GM23338 (cell line): ENCODE data around the gene SNTB2. TPM values are rescaled to one million over a fixed set of nuclear protein-coding genes. Genes with fewer than 3 reads are reported as not detected.

Source experiments
- ATAC-seq: fragments of 200-7000 bp; cut with Tn5 transposase; 3 replicates; pipeline ENCODE4 v1.9.1; 2020
- DNase-seq: peaks from one replicate; pipeline ENCODE4 v3.0.0-alpha.2; 2015; ENCODE audit warnings: low spot score
- H2AFZ ChIP-seq: fragments of 200-600 bp; sonication (generic); 2 replicates; pipeline ENCODE4 v1.8.0; 2016; ENCODE audit warnings: antibody characterized with exemption, mild to moderate bottlenecking, moderate library complexity
- H3F3A ChIP-seq: fragments of 200-600 bp; sonication (generic); replicated peaks from 2 replicates; pipeline ENCODE4 v1.8.0; 2017; ENCODE audit warnings: antibody characterized with exemption, mixed run types, low read depth
- H3K27ac ChIP-seq: fragments of 200-600 bp; sonication (generic); 2 replicates; pipeline ENCODE4 v1.6.1; 2016; ENCODE audit warnings: low read depth
- H3K27me3 ChIP-seq: fragments of 200-600 bp; sonication (generic); 2 replicates; pipeline ENCODE4 v1.8.0; 2016; ENCODE audit warnings: mild to moderate bottlenecking, mixed run types, moderate library complexity; ENCODE audit not compliant: insufficient read depth
- H3K36me3 ChIP-seq: fragments of 200-600 bp; sonication (generic); 2 replicates; pipeline ENCODE4 v1.8.0; 2016; ENCODE audit warnings: mild to moderate bottlenecking; ENCODE audit not compliant: insufficient read depth
- H3K4me1 ChIP-seq: fragments of 200-600 bp; sonication (generic); 2 replicates; pipeline ENCODE4 v1.8.0; 2016; ENCODE audit warnings: mild to moderate bottlenecking, moderate library complexity; ENCODE audit not compliant: insufficient read depth
- H3K4me2 ChIP-seq: fragments of 200-600 bp; sonication (generic); 2 replicates; pipeline ENCODE4 v1.7.1; 2017; ENCODE audit warnings: mixed run types
- H3K4me3 ChIP-seq: fragments of 200-600 bp; sonication (generic); 2 replicates; pipeline ENCODE4 v1.6.1; 2016; ENCODE audit warnings: mixed run types
- H3K79me2 ChIP-seq: fragments of 200-600 bp; sonication (generic); replicated peaks from 2 replicates; pipeline ENCODE4 v1.8.0; 2017; ENCODE audit warnings: mild to moderate bottlenecking; ENCODE audit not compliant: insufficient read depth
- H3K9me2 ChIP-seq: fragments of 200-600 bp; sonication (generic); 2 replicates; pipeline ENCODE4 v1.8.0; 2017; ENCODE audit not compliant: insufficient read depth
- H4K20me1 ChIP-seq: fragments of 200-600 bp; sonication (generic); replicated peaks from 2 replicates; pipeline ENCODE4 v1.8.0; 2017; ENCODE audit warnings: mild to moderate bottlenecking; ENCODE audit not compliant: insufficient read depth
- H3K27ac Mint-ChIP-seq: 2 replicates; pipeline ENCODE4 v1.8.0; 2020; ENCODE audit warnings: inconsistent platforms, mild to moderate bottlenecking, moderate library complexity, mixed read lengths
- H3K27me3 Mint-ChIP-seq: 3 replicates; pipeline ENCODE4 v1.8.0; 2022; ENCODE audit warnings: low read depth, mild to moderate bottlenecking, moderate library complexity, mixed read lengths, inconsistent platforms; ENCODE audit not compliant: insufficient read depth, poor library complexity
- H3K36me3 Mint-ChIP-seq: 3 replicates; pipeline ENCODE4 v1.8.0; 2021; ENCODE audit warnings: low read depth, mild to moderate bottlenecking, inconsistent platforms, moderate library complexity, mixed read lengths
- H3K4me1 Mint-ChIP-seq: 3 replicates; pipeline ENCODE4 v1.8.0; 2020; ENCODE audit warnings: mild to moderate bottlenecking, inconsistent platforms, mixed read lengths
- H3K4me3 Mint-ChIP-seq: 3 replicates; pipeline ENCODE4 v1.8.0; 2021; ENCODE audit warnings: moderate library complexity, mild to moderate bottlenecking, inconsistent platforms, mixed read lengths
- H3K9me3 Mint-ChIP-seq: 3 replicates; pipeline ENCODE4 v1.8.0; 2020; ENCODE audit warnings: moderate library complexity, mild to moderate bottlenecking, inconsistent platforms, mixed read lengths
- CREB1 ChIP-seq: fragments of 250-450 bp; sonication (Bioruptor Pico); IDR thresholded peaks from 2 replicates; pipeline ENCODE4 v1.5.0; 2020; ENCODE audit warnings: low read depth, mild to moderate bottlenecking, moderate library complexity
- ETS1 ChIP-seq: IDR thresholded peaks from 2 replicates; pipeline ENCODE4 v1.6.1; 2016; ENCODE audit warnings: antibody characterized with exemption
- EZH2phosphoT487 ChIP-seq: fragments of 200-600 bp; sonication (generic); IDR thresholded peaks from one replicate; pipeline ENCODE4 v1.8.1; 2018; ENCODE audit warnings: antibody characterized with exemption; ENCODE audit not compliant: unreplicated experiment
- NANOG ChIP-seq: IDR thresholded peaks from 2 replicates; pipeline ENCODE4 v1.6.1; 2016; ENCODE audit warnings: antibody characterized with exemption, borderline replicate concordance
- POLR2AphosphoS5 ChIP-seq: IDR thresholded peaks from 2 replicates; pipeline ENCODE4 v1.6.1; 2016; ENCODE audit warnings: antibody characterized with exemption, low read depth
- STAT1 ChIP-seq: IDR thresholded peaks from one replicate; pipeline ENCODE4 v1.6.1; 2016; ENCODE audit warnings: antibody characterized with exemption; ENCODE audit not compliant: unreplicated experiment
- ZNF331 ChIP-seq: fragments of 250-450 bp; sonication (Bioruptor Pico); IDR thresholded peaks from 2 replicates; pipeline ENCODE4 v1.5.0; 2020; ENCODE audit warnings: low read depth, mild to moderate bottlenecking, moderate library complexity
- ZNF462 ChIP-seq: fragments of 250-450 bp; sonication (Bioruptor Pico); IDR thresholded peaks from 2 replicates; pipeline ENCODE4 v1.5.0; 2020; ENCODE audit warnings: mild to moderate bottlenecking, moderate library complexity
- polyA plus RNA-seq: library from polyadenylated mRNA; unstranded; fragments of >200 nt; fragmentation: Nextera tagmentation; extraction: Ambion mirVana; gene quantifications from 2 replicates; pipeline ENCODE4 v1.2.1, GENCODE V29; 2016
- total RNA-seq: library from RNA; depleted of rRNA; stranded (reverse); fragments of >200 nt; shearing (Covaris generic); gene quantifications from 2 replicates; pipeline ENCODE4 v1.2.3, GENCODE V29; 2014
- TF ChIP-seq, protein P1 (sequence below): IDR thresholded peaks from one replicate; pipeline ENCODE4 v1.6.1; 2018; ENCODE audit warnings: antibody characterized with exemption; ENCODE audit not compliant: unreplicated experiment

The SNTB2 gene
- total and polyA plus RNA-seq, 2 experiments from 2014 or later = 4.8 to 42.7 TPM

GRCh38 chr16:69195369-69196029 is 8.5 kb downstream of the SNTB2 start:
- no peak overlapping the region for H3K4me3 ChIP-seq
- TF ChIP-seq, protein P1, sequence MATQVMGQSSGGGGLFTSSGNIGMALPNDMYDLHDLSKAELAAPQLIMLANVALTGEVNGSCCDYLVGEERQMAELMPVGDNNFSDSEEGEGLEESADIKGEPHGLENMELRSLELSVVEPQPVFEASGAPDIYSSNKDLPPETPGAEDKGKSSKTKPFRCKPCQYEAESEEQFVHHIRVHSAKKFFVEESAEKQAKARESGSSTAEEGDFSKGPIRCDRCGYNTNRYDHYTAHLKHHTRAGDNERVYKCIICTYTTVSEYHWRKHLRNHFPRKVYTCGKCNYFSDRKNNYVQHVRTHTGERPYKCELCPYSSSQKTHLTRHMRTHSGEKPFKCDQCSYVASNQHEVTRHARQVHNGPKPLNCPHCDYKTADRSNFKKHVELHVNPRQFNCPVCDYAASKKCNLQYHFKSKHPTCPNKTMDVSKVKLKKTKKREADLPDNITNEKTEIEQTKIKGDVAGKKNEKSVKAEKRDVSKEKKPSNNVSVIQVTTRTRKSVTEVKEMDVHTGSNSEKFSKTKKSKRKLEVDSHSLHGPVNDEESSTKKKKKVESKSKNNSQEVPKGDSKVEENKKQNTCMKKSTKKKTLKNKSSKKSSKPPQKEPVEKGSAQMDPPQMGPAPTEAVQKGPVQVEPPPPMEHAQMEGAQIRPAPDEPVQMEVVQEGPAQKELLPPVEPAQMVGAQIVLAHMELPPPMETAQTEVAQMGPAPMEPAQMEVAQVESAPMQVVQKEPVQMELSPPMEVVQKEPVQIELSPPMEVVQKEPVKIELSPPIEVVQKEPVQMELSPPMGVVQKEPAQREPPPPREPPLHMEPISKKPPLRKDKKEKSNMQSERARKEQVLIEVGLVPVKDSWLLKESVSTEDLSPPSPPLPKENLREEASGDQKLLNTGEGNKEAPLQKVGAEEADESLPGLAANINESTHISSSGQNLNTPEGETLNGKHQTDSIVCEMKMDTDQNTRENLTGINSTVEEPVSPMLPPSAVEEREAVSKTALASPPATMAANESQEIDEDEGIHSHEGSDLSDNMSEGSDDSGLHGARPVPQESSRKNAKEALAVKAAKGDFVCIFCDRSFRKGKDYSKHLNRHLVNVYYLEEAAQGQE = no peak
- no peak for TF ChIP-seq EZH2phosphoT487
- no peak overlapping the region for H3K4me3 Mint-ChIP-seq
- H3F3A ChIP-seq = no peaks in the 10 kb centered on the region
- H3K4me1 Mint-ChIP-seq = peaks cover 5% of the 10 kb centered on the region; the same call in 1 of the 3 replicates
- H3K9me2 ChIP-seq = no peaks in the 10 kb centered on the region
- H3K4me2 ChIP-seq = no peak overlapping the region
- peaks cover 7% of the 10 kb centered on the region; the same call in 1 of the 2 replicates for H4K20me1 ChIP-seq
- H2AFZ ChIP-seq = no peak overlapping the region
- no peaks in the 10 kb centered on the region for H3K36me3 ChIP-seq
- H3K79me2 ChIP-seq = peaks cover 87% of the 10 kb centered on the region
- no peaks in the 10 kb centered on the region for H3K27me3 ChIP-seq
- ATAC-seq = no peak
- H3K4me1 ChIP-seq = no peaks in the 10 kb centered on the region; the same call in 1 of the 2 replicates
- no peaks in the 10 kb centered on the region for H3K27me3 Mint-ChIP-seq
- no peaks in the 10 kb centered on the region for H3K9me3 Mint-ChIP-seq
- DNase-seq = no peak
- H3K27ac Mint-ChIP-seq = no peak overlapping the region
- H3K36me3 Mint-ChIP-seq = peaks cover 5% of the 10 kb centered on the region
- H3K27ac ChIP-seq = no peak overlapping the region

DNA sequence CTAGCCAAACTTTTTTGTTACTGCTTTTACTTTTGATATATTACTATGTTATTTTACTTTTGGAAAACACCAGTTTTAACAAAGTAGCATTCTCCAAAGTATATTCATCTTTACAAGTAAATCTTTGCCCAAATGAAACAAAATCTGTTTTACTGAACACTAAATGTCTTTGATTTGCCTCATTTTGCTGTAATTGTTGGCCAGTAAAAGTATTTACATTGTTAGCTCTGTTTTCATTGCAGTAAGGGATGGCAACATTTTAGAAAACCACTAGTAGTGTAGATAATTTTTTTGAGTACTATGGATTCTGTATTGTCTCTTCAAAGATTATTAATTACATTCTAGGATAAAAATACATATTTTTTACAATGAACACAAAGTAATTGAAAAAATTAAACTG is 10.6 kb downstream of the SNTB2 start:
- Histone ChIP-seq H3K4me1 (no peaks in the 10 kb centered on the region), H3K79me2 (peaks cover 82% of the 10 kb centered on the region), H3K4me2 (no peak overlapping the region), H3K27ac (no peak overlapping the region; the same call in 1 of the 2 replicates), H3K4me3 (no peak overlapping the region), H3K27me3 (no peaks in the 10 kb centered on the region), H3F3A (no peaks in the 10 kb centered on the region), H3K36me3 (no peaks in the 10 kb centered on the region), H4K20me1 (0 out of 2 replicates have a peak, but pooled peaks cover 7% of the 10 kb centered on the region), H2AFZ (no peak overlapping the region), H3K9me2 (no peaks in the 10 kb centered on the region)
- Mint-ChIP-seq H3K4me1 (no peaks in the 10 kb centered on the region), H3K27me3 (no peaks in the 10 kb centered on the region), H3K4me3 (no peak overlapping the region), H3K27ac (no peak overlapping the region), H3K9me3 (no peaks in the 10 kb centered on the region), H3K36me3 (no peaks in the 10 kb centered on the region)
- ATAC-seq (no peak), DNase-seq (no peak)
- TF ChIP-seq ZNF462 (CRISPR knock-in tag) = no peak
- TF ChIP-seq NANOG = no peak
- TF ChIP-seq ZNF331 (CRISPR knock-in tag) = no peak
- no peak for TF ChIP-seq ETS1
- no peak for TF ChIP-seq CREB1 (CRISPR knock-in tag)
- TF ChIP-seq POLR2AphosphoS5 = no peak
- no peak for TF ChIP-seq STAT1
